ENCODE results near the gene SNX32. TPM values are rescaled to one million over a fixed set of nuclear protein-coding genes. Genes with fewer than 3 reads are reported as not detected.

Gene SNX32
- polyA plus RNA-seq, 2 of the 4 experiments (the other 2 are of a cell fraction) = 0.08 TPM; not detected in 1

DNA sequence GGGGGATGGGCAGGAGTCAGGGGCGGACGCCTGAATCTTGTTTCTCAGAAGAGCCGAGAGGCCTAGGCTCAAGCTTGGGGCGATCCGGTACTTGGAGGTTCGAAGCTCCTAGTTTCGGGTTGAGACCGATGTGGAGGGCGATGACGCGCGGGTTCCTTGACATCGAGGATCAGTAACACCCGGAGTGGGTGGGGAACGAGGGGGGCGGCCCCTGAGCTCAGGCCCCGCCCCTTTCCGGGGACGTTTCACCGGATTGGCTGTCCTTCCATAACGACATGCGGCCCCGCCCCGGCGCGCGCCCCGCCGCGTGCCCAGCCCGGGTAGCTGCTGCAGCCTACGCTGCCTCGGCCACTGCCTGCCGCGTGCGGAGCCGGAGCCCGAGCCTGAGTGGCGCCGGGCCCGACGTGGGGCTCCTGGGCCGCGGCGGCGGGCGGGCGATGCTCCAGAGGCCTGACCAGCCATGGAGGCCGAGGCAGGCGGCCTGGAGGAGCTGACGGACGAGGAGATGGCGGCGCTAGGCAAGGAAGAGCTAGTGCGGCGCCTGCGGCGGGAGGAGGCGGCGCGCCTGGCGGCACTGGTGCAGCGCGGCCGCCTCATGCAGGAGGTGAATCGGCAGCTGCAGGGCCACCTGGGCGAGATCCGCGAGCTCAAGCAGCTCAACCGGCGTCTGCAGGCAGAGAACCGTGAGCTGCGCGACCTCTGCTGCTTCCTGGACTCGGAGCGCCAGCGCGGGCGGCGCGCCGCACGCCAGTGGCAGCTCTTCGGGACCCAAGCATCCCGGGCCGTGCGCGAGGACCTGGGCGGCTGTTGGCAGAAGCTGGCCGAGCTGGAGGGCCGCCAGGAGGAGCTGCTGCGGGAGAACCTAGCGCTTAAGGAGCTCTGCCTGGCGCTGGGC lies 56.8 kb downstream of the SNX32 start, which contains the start of gene CCDC85B:
TSS of gene CCDC85B (plus strand) at position 350 of the 895 bp plus-strand sequence. CDS start at position 461, 111 bp downstream.
- ChIA-PET POLR2A (interaction anchor here (0.5 to 4.3 kb wide), 18 partner anchors 8 to 179 kb away, joined by 3 to 38 read pairs (median 4); partner anchors contain the start of genes C11orf68, CFL1, FOSL1 and KAT5), CTCF (interaction anchor here (0.5 to 20.5 kb wide), 18 partner anchors 11 to 187 kb away, joined by 3 to 618 read pairs (median 6); partner anchors contain the start of genes C11orf68, CFL1, CTSW and DRAP1)
- FAIRE-seq = no peak
- peak; percentile 93 to 94 for DNase-seq (ENCODE audit: low read depth in 1 of 2, low spot score in 1 of 2)
- ATAC-seq = peak; percentile 30 to 57
- Histone ChIP-seq H3K9me3 (no peaks in the 10 kb centered on the region), H3K4me1 (peaks cover 56% of the 10 kb centered on the region), H3K27ac (peak within 1 kb of the TSS; percentile 87 to 96), H3K4me2 (peak within 1 kb of the TSS; percentile 97), H3K4me3 (peak within 1 kb of the TSS; percentile 69)
- WGBS (ENCODE audit: missing lambda C conversion rate) = under 1% methylated on average over 29 of the region's 94 CpGs
- TF ChIP-seq SMC3 (IDR thresholded peaks at IDR 0.05) (0 out of 3 replicates have a peak, but pooled peaks have one; percentile 10), ZNF302 (CRISPR knock-in tag; IDR thresholded peaks at IDR 0.05) (no peak), GATA3 (IDR thresholded peaks at IDR 0.05; ENCODE audit: borderline replicate concordance) (no peak), FOSL2 (IDR thresholded peaks at IDR 0.05) (no peak), FOSL2 (CRISPR knock-in tag; IDR thresholded peaks at IDR 0.05) (no peak; the same call in none of the 2 replicates), SREBF2 (IDR thresholded peaks at IDR 0.05) (no peak), KDM5A (IDR thresholded peaks at IDR 0.05) (no peak), POLR2A (IDR thresholded peaks at IDR 0.05; ENCODE audit: low read length) (peak; percentile 95), NFE2L2 (conservative IDR thresholded peaks at IDR 0.05; ENCODE audit: low read length) (no peak), TP53 (CRISPR knock-in tag; IDR thresholded peaks at IDR 0.05) (0 out of 2 replicates have a peak, but pooled peaks have one; percentile 59), FOXS1 (CRISPR knock-in tag; IDR thresholded peaks at IDR 0.05) (no peak), ZFP36 (IDR thresholded peaks at IDR 0.05; ENCODE audit: borderline replicate concordance, partially characterized antibody) (no peak), JUN (IDR thresholded peaks at IDR 0.05) (peak; percentile 66 to 87; a peak in 3 of 5 replicates), ZC3H11A (IDR thresholded peaks at IDR 0.05) (no peak), RNF2 (IDR thresholded peaks at IDR 0.05; ENCODE audit: borderline replicate concordance, low read depth) (no peak), HOXB13 (CRISPR knock-in tag; IDR thresholded peaks at IDR 0.05; ENCODE audit: low read depth) (0 out of 2 replicates have a peak, but pooled peaks have one; percentile 27), MYC (IDR thresholded peaks at IDR 0.05; ENCODE audit: borderline replicate concordance, low read length) (peak; percentile 84; the same call in 1 of the 2 replicates), HDAC2 (IDR thresholded peaks at IDR 0.05) (no peak), EP300 (IDR thresholded peaks at IDR 0.05) (0 out of 5 replicates have a peak, but pooled peaks of 1 of the 2 experiments have one; percentile 11), FOSB (CRISPR knock-in tag; IDR thresholded peaks at IDR 0.05) (peak; percentile 82), CHD2 (IDR thresholded peaks at IDR 0.05; ENCODE audit: low read length, partially characterized antibody) (peak; percentile 53), RFX5 (IDR thresholded peaks at IDR 0.05) (no peak), NPAS2 (CRISPR knock-in tag; IDR thresholded peaks at IDR 0.05; ENCODE audit: borderline replicate concordance) (peak; percentile 93), POLR2AphosphoS2 (conservative IDR thresholded peaks at IDR 0.05; ENCODE audit: low read length) (peak; percentile 21), RARB (CRISPR knock-in tag; IDR thresholded peaks at IDR 0.05) (peak; percentile 21), BHLHE40 (IDR thresholded peaks at IDR 0.05; ENCODE audit: low read depth, low read length) (0 out of 2 replicates have a peak, but pooled peaks have one; percentile 30)
- TF ChIP-seq, protein P1, sequence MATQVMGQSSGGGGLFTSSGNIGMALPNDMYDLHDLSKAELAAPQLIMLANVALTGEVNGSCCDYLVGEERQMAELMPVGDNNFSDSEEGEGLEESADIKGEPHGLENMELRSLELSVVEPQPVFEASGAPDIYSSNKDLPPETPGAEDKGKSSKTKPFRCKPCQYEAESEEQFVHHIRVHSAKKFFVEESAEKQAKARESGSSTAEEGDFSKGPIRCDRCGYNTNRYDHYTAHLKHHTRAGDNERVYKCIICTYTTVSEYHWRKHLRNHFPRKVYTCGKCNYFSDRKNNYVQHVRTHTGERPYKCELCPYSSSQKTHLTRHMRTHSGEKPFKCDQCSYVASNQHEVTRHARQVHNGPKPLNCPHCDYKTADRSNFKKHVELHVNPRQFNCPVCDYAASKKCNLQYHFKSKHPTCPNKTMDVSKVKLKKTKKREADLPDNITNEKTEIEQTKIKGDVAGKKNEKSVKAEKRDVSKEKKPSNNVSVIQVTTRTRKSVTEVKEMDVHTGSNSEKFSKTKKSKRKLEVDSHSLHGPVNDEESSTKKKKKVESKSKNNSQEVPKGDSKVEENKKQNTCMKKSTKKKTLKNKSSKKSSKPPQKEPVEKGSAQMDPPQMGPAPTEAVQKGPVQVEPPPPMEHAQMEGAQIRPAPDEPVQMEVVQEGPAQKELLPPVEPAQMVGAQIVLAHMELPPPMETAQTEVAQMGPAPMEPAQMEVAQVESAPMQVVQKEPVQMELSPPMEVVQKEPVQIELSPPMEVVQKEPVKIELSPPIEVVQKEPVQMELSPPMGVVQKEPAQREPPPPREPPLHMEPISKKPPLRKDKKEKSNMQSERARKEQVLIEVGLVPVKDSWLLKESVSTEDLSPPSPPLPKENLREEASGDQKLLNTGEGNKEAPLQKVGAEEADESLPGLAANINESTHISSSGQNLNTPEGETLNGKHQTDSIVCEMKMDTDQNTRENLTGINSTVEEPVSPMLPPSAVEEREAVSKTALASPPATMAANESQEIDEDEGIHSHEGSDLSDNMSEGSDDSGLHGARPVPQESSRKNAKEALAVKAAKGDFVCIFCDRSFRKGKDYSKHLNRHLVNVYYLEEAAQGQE (IDR thresholded peaks at IDR 0.05) = no peak
- TF ChIP-seq, protein P2, sequence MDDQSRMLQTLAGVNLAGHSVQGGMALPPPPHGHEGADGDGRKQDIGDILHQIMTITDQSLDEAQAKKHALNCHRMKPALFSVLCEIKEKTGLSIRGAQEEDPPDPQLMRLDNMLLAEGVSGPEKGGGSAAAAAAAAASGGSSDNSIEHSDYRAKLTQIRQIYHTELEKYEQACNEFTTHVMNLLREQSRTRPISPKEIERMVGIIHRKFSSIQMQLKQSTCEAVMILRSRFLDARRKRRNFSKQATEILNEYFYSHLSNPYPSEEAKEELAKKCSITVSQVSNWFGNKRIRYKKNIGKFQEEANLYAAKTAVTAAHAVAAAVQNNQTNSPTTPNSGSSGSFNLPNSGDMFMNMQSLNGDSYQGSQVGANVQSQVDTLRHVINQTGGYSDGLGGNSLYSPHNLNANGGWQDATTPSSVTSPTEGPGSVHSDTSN (IDR thresholded peaks at IDR 0.05) = peak; percentile 44; the same call in 1 of the 2 replicates
- TF ChIP-seq, protein P3, sequence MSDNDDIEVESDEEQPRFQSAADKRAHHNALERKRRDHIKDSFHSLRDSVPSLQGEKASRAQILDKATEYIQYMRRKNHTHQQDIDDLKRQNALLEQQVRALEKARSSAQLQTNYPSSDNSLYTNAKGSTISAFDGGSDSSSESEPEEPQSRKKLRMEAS (IDR thresholded peaks at IDR 0.05) = peak; percentile 95
- TF ChIP-seq, protein P4, sequence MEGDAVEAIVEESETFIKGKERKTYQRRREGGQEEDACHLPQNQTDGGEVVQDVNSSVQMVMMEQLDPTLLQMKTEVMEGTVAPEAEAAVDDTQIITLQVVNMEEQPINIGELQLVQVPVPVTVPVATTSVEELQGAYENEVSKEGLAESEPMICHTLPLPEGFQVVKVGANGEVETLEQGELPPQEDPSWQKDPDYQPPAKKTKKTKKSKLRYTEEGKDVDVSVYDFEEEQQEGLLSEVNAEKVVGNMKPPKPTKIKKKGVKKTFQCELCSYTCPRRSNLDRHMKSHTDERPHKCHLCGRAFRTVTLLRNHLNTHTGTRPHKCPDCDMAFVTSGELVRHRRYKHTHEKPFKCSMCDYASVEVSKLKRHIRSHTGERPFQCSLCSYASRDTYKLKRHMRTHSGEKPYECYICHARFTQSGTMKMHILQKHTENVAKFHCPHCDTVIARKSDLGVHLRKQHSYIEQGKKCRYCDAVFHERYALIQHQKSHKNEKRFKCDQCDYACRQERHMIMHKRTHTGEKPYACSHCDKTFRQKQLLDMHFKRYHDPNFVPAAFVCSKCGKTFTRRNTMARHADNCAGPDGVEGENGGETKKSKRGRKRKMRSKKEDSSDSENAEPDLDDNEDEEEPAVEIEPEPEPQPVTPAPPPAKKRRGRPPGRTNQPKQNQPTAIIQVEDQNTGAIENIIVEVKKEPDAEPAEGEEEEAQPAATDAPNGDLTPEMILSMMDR (IDR thresholded peaks at IDR 0.05) = peak; percentile 22; the same call in 1 of the 3 replicates
- TF ChIP-seq, protein P5, sequence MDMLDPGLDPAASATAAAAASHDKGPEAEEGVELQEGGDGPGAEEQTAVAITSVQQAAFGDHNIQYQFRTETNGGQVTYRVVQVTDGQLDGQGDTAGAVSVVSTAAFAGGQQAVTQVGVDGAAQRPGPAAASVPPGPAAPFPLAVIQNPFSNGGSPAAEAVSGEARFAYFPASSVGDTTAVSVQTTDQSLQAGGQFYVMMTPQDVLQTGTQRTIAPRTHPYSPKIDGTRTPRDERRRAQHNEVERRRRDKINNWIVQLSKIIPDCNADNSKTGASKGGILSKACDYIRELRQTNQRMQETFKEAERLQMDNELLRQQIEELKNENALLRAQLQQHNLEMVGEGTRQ (IDR thresholded peaks at IDR 0.05) = peak; percentile 17
